ENCODE measurements around the gene MEGF11.

DNA sequence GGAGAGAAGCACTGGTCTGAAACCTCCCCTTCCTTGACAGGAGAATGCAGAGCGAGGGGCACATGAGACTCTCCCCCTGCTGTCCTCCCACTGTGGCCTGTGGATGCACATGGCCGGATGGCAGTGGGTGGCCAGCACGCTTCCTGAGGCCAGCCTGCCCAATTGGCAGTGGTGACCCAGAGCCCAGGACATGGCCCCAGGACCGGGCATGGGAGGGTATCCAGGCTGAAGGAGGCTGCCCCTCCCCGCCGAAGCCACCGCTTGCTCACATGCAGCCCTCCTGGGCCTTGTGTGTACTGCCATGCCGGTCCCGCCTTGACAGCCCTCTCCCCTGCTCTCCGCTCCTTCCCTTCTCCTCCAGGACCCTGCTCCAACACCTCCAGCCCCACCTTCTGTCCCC, 100.9 kb downstream of the MEGF11 start:
- TF ChIP-seq CSDC2 (CRISPR knock-in tag; IDR thresholded peaks at IDR 0.05) (no peak), BACH2 (CRISPR knock-in tag; IDR thresholded peaks at IDR 0.05; ENCODE audit: borderline replicate concordance) (no peak), OSR1 (CRISPR knock-in tag; IDR thresholded peaks at IDR 0.05) (no peak), ZFP30 (CRISPR knock-in tag; IDR thresholded peaks at IDR 0.05) (no peak), ZC3H10 (CRISPR knock-in tag; IDR thresholded peaks at IDR 0.05) (no peak), ZFP3 (CRISPR knock-in tag; IDR thresholded peaks at IDR 0.05) (no peak), ZNF70 (CRISPR knock-in tag; IDR thresholded peaks at IDR 0.05) (no peak), ESRRG (CRISPR knock-in tag; IDR thresholded peaks at IDR 0.05) (no peak), RARB (CRISPR knock-in tag; IDR thresholded peaks at IDR 0.05) (no peak), ZNF8 (CRISPR knock-in tag; IDR thresholded peaks at IDR 0.05) (no peak), SNAI2 (CRISPR knock-in tag; IDR thresholded peaks at IDR 0.05) (no peak), ISL1 (CRISPR knock-in tag; IDR thresholded peaks at IDR 0.05) (no peak)
- TF ChIP-seq, protein P1, sequence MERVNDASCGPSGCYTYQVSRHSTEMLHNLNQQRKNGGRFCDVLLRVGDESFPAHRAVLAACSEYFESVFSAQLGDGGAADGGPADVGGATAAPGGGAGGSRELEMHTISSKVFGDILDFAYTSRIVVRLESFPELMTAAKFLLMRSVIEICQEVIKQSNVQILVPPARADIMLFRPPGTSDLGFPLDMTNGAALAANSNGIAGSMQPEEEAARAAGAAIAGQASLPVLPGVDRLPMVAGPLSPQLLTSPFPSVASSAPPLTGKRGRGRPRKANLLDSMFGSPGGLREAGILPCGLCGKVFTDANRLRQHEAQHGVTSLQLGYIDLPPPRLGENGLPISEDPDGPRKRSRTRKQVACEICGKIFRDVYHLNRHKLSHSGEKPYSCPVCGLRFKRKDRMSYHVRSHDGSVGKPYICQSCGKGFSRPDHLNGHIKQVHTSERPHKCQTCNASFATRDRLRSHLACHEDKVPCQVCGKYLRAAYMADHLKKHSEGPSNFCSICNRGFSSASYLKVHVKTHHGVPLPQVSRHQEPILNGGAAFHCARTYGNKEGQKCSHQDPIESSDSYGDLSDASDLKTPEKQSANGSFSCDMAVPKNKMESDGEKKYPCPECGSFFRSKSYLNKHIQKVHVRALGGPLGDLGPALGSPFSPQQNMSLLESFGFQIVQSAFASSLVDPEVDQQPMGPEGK (CRISPR knock-in tag; IDR thresholded peaks at IDR 0.05; ENCODE audit: borderline replicate concordance): no peak
- TF ChIP-seq, protein P2, sequence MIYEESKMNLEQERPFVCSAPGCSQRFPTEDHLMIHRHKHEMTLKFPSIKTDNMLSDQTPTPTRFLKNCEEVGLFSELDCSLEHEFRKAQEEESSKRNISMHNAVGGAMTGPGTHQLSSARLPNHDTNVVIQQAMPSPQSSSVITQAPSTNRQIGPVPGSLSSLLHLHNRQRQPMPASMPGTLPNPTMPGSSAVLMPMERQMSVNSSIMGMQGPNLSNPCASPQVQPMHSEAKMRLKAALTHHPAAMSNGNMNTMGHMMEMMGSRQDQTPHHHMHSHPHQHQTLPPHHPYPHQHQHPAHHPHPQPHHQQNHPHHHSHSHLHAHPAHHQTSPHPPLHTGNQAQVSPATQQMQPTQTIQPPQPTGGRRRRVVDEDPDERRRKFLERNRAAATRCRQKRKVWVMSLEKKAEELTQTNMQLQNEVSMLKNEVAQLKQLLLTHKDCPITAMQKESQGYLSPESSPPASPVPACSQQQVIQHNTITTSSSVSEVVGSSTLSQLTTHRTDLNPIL (CRISPR knock-in tag; IDR thresholded peaks at IDR 0.05; ENCODE audit: low read depth): no peak
